GM11168 (cell line): Measurements from ENCODE around the gene PLK3.

Source experiments
- in situ Hi-C: fragments of 300-500 bp; cut with MboI; formaldehyde crosslinking; loops from one replicate; pipeline ENCODE4 v1.12.0; 2022; ENCODE audit warnings: low sequenced_read_pairs; ENCODE audit not compliant: unreplicated experiment

Gene PLK3

GRCh38 chr1:44848456-44849181 lies 48.4 kb downstream of the PLK3 start:
- in situ Hi-C loops: loop anchor here (25.0 kb wide), 1 partner anchor 439 kb away; no protein-coding TSS in a partner anchor

- in situ Hi-C loops: loop anchor here (25.0 kb wide), 1 partner anchor 438 kb away; no protein-coding TSS in a partner anchor
Observed at GRCh38 chr1:44849575-44850132, 49.5 kb downstream of the PLK3 start.

- in situ Hi-C loops: no loop called here
Observed at GRCh38 chr1:44851308-44851707, 51.1 kb downstream of the PLK3 start.

GRCh38 chr1:44853201-44853600 lies 53.0 kb downstream of the PLK3 start:
- in situ Hi-C loops: no loop called here

- in situ Hi-C loops: no loop called here
Observed at GRCh38 chr1:44854970-44855369, 54.8 kb downstream of the PLK3 start.
